H1 (cell line): ENCODE data around the gene LMNA. TPM values are rescaled to one million over a fixed set of nuclear protein-coding genes. Genes with fewer than 3 reads are reported as not detected.

Experiments
- CTCF ChIA-PET: fragments of 300-600 bp; sonication (Branson Sonifier 250); formaldehyde crosslinking; loops from one replicate; lab custom pipeline; 2021; ENCODE audit not compliant: partially characterized antibody; lab: Charles Lee
- POLR2A ChIA-PET: fragments of 300-600 bp; sonication (Branson Sonifier 250); formaldehyde crosslinking; loops from one replicate; lab custom pipeline; 2021; ENCODE audit warnings: inconsistent platforms; ENCODE audit not compliant: partially characterized antibody; lab: Charles Lee
- DNase-seq, 2 experiments: peaks; one replicate each; pipeline versions ENCODE4 v3.0.0 to v3.0.0-alpha.2; 2010 to 2022; ENCODE audit warnings: low spot score in 2 of 2, low read depth in 1 of 2, mixed read lengths in 1 of 2
- FAIRE-seq: peaks from 2 replicates; lab custom pipeline; 2011; peaks lifted over from hg19 to GRCh38; lab: Jason Lieb, UNC
- H2AFZ ChIP-seq: 2 replicates; pipeline ENCODE4 v1.8.1; 2012; ENCODE audit warnings: low read length, inconsistent platforms
- H2AK5ac ChIP-seq: 2 replicates; pipeline ENCODE4 v1.6.1; 2013; ENCODE audit warnings: low read depth, low read length
- H2BK120ac ChIP-seq: replicated peaks from 2 replicates; pipeline ENCODE3; 2013; ENCODE audit warnings: low read depth, low read length, inconsistent platforms
- H2BK12ac ChIP-seq: 2 replicates; pipeline ENCODE4 v1.6.1; 2013; ENCODE audit warnings: low read depth, low read length
- H2BK15ac ChIP-seq: 2 replicates; pipeline ENCODE4 v1.6.1; 2013; ENCODE audit warnings: low read length
- H2BK20ac ChIP-seq: 2 replicates; pipeline ENCODE4 v1.6.1; 2013; ENCODE audit warnings: low read length
- H2BK5ac ChIP-seq: 2 replicates; pipeline ENCODE4 v1.6.1; 2013; ENCODE audit warnings: low read depth, low read length
- H3K14ac ChIP-seq: 2 replicates; pipeline ENCODE4 v1.6.1; 2013; ENCODE audit warnings: inconsistent platforms; ENCODE audit not compliant: insufficient read length
- H3K18ac ChIP-seq: 2 replicates; pipeline ENCODE4 v1.6.1; 2013; ENCODE audit warnings: low read length; ENCODE audit errors: extremely low read depth
- H3K23ac ChIP-seq: 2 replicates; pipeline ENCODE4 v1.6.1; 2013; ENCODE audit warnings: inconsistent platforms; ENCODE audit not compliant: insufficient read length
- H3K23me2 ChIP-seq: 2 replicates; pipeline ENCODE4 v1.6.1; 2013; ENCODE audit warnings: low read depth, low read length
- H3K27ac ChIP-seq: 2 replicates; pipeline ENCODE4 v1.6.1; 2011; ENCODE audit warnings: low read depth, low read length, inconsistent platforms
- H3K27me3 ChIP-seq, 4 experiments: replicated peaks in 1 of 4; 1 replicate in 1 of 4; 2 replicates in 3 of 4; pipeline versions ENCODE4 v1.6.1 to v1.8.1; 2011 to 2013; ENCODE audit warnings: low read length in 3 of 4, mild to moderate bottlenecking in 3 of 4, inconsistent platforms in 2 of 4, mixed read lengths in 2 of 4, moderate library complexity in 1 of 4; ENCODE audit not compliant: control insufficient read depth in 3 of 4, insufficient read depth in 3 of 4; ENCODE audit errors: extremely low read depth in 1 of 4
- H3K36me3 ChIP-seq, 4 experiments: 2 replicates each; pipeline versions ENCODE4 v1.6.1 to v1.8.1; 2011 to 2013; ENCODE audit warnings: mild to moderate bottlenecking in 4 of 4, low read length in 3 of 4, moderate library complexity in 2 of 4, control low read depth in 1 of 4, inconsistent platforms in 1 of 4; ENCODE audit not compliant: insufficient read depth in 4 of 4, control insufficient read depth in 2 of 4
- H3K4ac ChIP-seq: replicated peaks from 2 replicates; pipeline ENCODE3; 2013; ENCODE audit warnings: low read length, low read depth, mixed read lengths, inconsistent platforms; ENCODE audit not compliant: insufficient read length
- H3K4me1 ChIP-seq, 4 experiments: replicated peaks in 1 of 4; 1 replicate in 1 of 4; 2 replicates in 3 of 4; pipeline versions ENCODE4 v1.6.1 to v1.8.1; 2011 to 2013; ENCODE audit warnings: low read length in 3 of 4, inconsistent platforms in 2 of 4, mixed read lengths in 1 of 4; ENCODE audit not compliant: insufficient read depth in 4 of 4, control insufficient read depth in 3 of 4
- H3K4me2 ChIP-seq, 2 experiments: 2 replicates each; pipeline versions ENCODE4 v1.6.1 to v1.8.1; 2011 to 2013; ENCODE audit warnings: low read depth in 2 of 2, low read length in 2 of 2, control low read depth in 1 of 2, inconsistent platforms in 1 of 2, mild to moderate bottlenecking in 1 of 2; ENCODE audit not compliant: insufficient read depth in 1 of 2
- H3K4me3 ChIP-seq, 4 experiments: fragments of 200-600, 300-600 bp in 1 of 4; sonication (generic), shearing (Covaris generic), sonication (Bioruptor Twin) in 1 of 4; 2 replicates each; pipeline versions ENCODE4 v1.5.1 to v1.8.1; 2011 to 2016; ENCODE audit warnings: low read length in 4 of 4, low read depth in 3 of 4, control low read depth in 2 of 4, inconsistent platforms in 2 of 4, mild to moderate bottlenecking in 2 of 4, mixed read lengths in 1 of 4, moderate library complexity in 1 of 4; ENCODE audit not compliant: insufficient read depth in 2 of 4; ENCODE audit errors: extremely low read depth in 1 of 4
- H3K56ac ChIP-seq: replicated peaks from 2 replicates; pipeline ENCODE3; 2013; ENCODE audit warnings: low read depth, mild to moderate bottlenecking, mixed read lengths, low read length, inconsistent platforms; ENCODE audit not compliant: insufficient read length
- H3K79me1 ChIP-seq: 2 replicates; pipeline ENCODE4 v1.6.1; 2013; ENCODE audit warnings: low read depth, low read length, control low read depth
- H3K79me2 ChIP-seq, 2 experiments: 2 replicates each; pipeline versions ENCODE4 v1.6.1 to v1.8.1; 2012 to 2013; ENCODE audit warnings: low read length in 2 of 2, mild to moderate bottlenecking in 2 of 2, inconsistent platforms in 1 of 2; ENCODE audit not compliant: insufficient read depth in 2 of 2, control insufficient read depth in 1 of 2
- H3K9ac ChIP-seq, 4 experiments: replicated peaks in 1 of 4; 1 replicate in 1 of 4; 2 replicates in 3 of 4; pipeline versions ENCODE4 v1.6.1 to v1.8.1; 2011 to 2013; ENCODE audit warnings: low read depth in 3 of 4, low read length in 3 of 4, control low read depth in 2 of 4, mild to moderate bottlenecking in 2 of 4, moderate library complexity in 2 of 4, inconsistent platforms in 1 of 4; ENCODE audit errors: extremely low read depth in 1 of 4
- H3K9me3 ChIP-seq, 2 experiments: 2 replicates each; pipeline versions ENCODE4 v1.6.1 to v1.8.1; 2012 to 2013; ENCODE audit warnings: mild to moderate bottlenecking in 2 of 2, moderate library complexity in 2 of 2, control low read depth in 1 of 2, inconsistent platforms in 1 of 2, low read depth in 1 of 2, low read length in 1 of 2, mixed read lengths in 1 of 2; ENCODE audit not compliant: insufficient read depth in 2 of 2
- H4K20me1 ChIP-seq, 2 experiments: replicated peaks in 1 of 2; 2 replicates each; pipeline versions ENCODE3 to v1.8.1; 2011 to 2013; ENCODE audit warnings: inconsistent platforms in 2 of 2, low read length in 2 of 2, mild to moderate bottlenecking in 1 of 2; ENCODE audit not compliant: insufficient read depth in 2 of 2, control insufficient read depth in 1 of 2
- H4K5ac ChIP-seq: 2 replicates; pipeline ENCODE4 v1.6.1; 2013; ENCODE audit warnings: low read length, low read depth, mixed read lengths, inconsistent platforms; ENCODE audit not compliant: insufficient read length
- H4K8ac ChIP-seq: 2 replicates; pipeline ENCODE4 v1.8.0; 2013; ENCODE audit warnings: mild to moderate bottlenecking, moderate library complexity, low read length, inconsistent platforms; ENCODE audit not compliant: insufficient read depth; ENCODE audit errors: extremely low read depth
- H4K91ac ChIP-seq: replicated peaks from 2 replicates; pipeline ENCODE3; 2013; ENCODE audit warnings: low read length, mixed read lengths, inconsistent platforms; ENCODE audit not compliant: insufficient read length
- CHD2 ChIP-seq: IDR thresholded peaks from 2 replicates; pipeline ENCODE4 v1.6.1; 2012; ENCODE audit warnings: low read length, improper control_type of control experiment
- CREB1 ChIP-seq: IDR thresholded peaks from 2 replicates; pipeline ENCODE4 v1.6.1; 2012; ENCODE audit warnings: inconsistent platforms
- CTBP2 ChIP-seq: IDR thresholded peaks from 2 replicates; pipeline ENCODE4 v1.7.0; 2011; ENCODE audit warnings: borderline replicate concordance, mild to moderate bottlenecking, moderate library complexity, mixed read lengths, low read length; ENCODE audit not compliant: insufficient read depth, insufficient read length
- RAD21 ChIP-seq, 2 experiments: IDR thresholded peaks in 1 of 2; conservative IDR thresholded peaks in 1 of 2; 2 replicates each; pipeline ENCODE4 v1.6.1; 2011; ENCODE audit warnings: low read depth in 2 of 2, low read length in 2 of 2, improper control_type of control experiment in 1 of 2, inconsistent platforms in 1 of 2, mild to moderate bottlenecking in 1 of 2, moderate library complexity in 1 of 2
- SP4 ChIP-seq: IDR thresholded peaks from 2 replicates; pipeline ENCODE4 v1.6.1; 2012; ENCODE audit warnings: low read length, inconsistent platforms
- YY1 ChIP-seq: IDR thresholded peaks from 2 replicates; pipeline ENCODE4 v1.6.1; 2011; ENCODE audit warnings: low read depth, mild to moderate bottlenecking, low read length
- WGBS, 2 experiments: shearing (Covaris generic) in 1 of 2; methylation state at CpG; one replicate each; pipeline versions ENCODE4 v1.1.6 to v1.1.7; 2013 to 2015; ENCODE audit warnings: low lambda C conversion rate in 2 of 2, mixed read lengths in 2 of 2, inconsistent platforms in 1 of 2, low coverage in 1 of 2, missing lambda C conversion rate in 1 of 2; ENCODE audit not compliant: insufficient replicate concordance in 2 of 2, insufficient coverage in 1 of 2, insufficient read length in 1 of 2; ENCODE audit errors: extremely low coverage in 1 of 2, missing lambda C conversion rate in 1 of 2; 5-methylcytosine and 5-hydroxymethylcytosine counted together
- polyA plus RNA-seq, 7 experiments: library from polyadenylated mRNA; depleted of rRNA in 3 of 7; stranded (reverse) in 5 of 7; unstranded in 2 of 7; fragments of >200 nt in 5 of 7; fragments of 200-250 nt in 2 of 7; gene quantifications; 1 replicate in 5 of 7; 2 replicates in 1 of 7; 4 replicates in 1 of 7; pipeline versions ENCODE4 v1.2.1 to v1.2.3, GENCODE V29; 2011 to 2013; ENCODE audit warnings: missing spikeins in 2 of 7, mixed read lengths in 2 of 7
- total RNA-seq: library from RNA; stranded (reverse); fragmentation: NEBNext Ultra II Directional; extraction: Animal tissue kit (Norgen Biotek cat#: 25700); gene quantifications from 2 replicates; pipeline ENCODE4 v1.2.1, GENCODE V29; 2021
- TF ChIP-seq, protein P1 (sequence below), 3 experiments: IDR thresholded peaks; 1 replicate in 2 of 3; 2 replicates in 1 of 3; pipeline versions ENCODE4 v1.5.1 to v1.6.1; 2011; ENCODE audit warnings: low read length in 3 of 3, mild to moderate bottlenecking in 3 of 3, inconsistent platforms in 2 of 3, low read depth in 1 of 3, moderate library complexity in 1 of 3; ENCODE audit not compliant: insufficient read depth in 1 of 3; ENCODE audit errors: control extremely low read depth in 1 of 3

LMNA gene
- total and polyA plus RNA-seq, 2 of the 8 experiments (the other 6 are each of a cell fraction or from before 2014, with no cell fraction given): 25.8 to 46.8 TPM

- peaks cover 2 to 11% (median 7%) of the 10 kb centered on the region in 4 experiments for H3K4me1 ChIP-seq
- no peak overlapping the region for H3K4me3 ChIP-seq
- no peak for DNase-seq
- H3K56ac ChIP-seq: no peak overlapping the region
- H2BK12ac ChIP-seq: no peak overlapping the region
- peak overlapping the region; percentile 25; the same call in 1 of the 2 replicates for H3K27ac ChIP-seq
- no peak overlapping the region; the same call in 1 of the 2 replicates for H4K8ac ChIP-seq
- no peak overlapping the region for H3K4ac ChIP-seq
- POLR2A ChIA-PET: interaction anchor here (0.6 to 6.0 kb wide), 8 partner anchors 10 to 230 kb away, joined by 3 to 27 read pairs (median 3); partner anchors contain the start of genes PAQR6 and PMF1
- no peak overlapping the region for H2BK20ac ChIP-seq
- no peak overlapping the region; the same call in 1 of the 2 replicates for H2BK15ac ChIP-seq
- no peak overlapping the region for H3K18ac ChIP-seq
- H3K27me3 ChIP-seq: peaks cover 0 to 2% (median 0%) of the 10 kb centered on the region in 4 experiments; a peak in 1 of 7 replicates
- H3K79me1 ChIP-seq: no peaks in the 10 kb centered on the region
- no peak overlapping the region for H2BK120ac ChIP-seq
- H2AK5ac ChIP-seq: no peak overlapping the region
- no peak overlapping the region for H2BK5ac ChIP-seq
- H4K5ac ChIP-seq: no peak overlapping the region
- peak overlapping the region; percentile 27 for H4K91ac ChIP-seq
- no peak for FAIRE-seq
- 85% methylated on average over 9 of the region's 9 CpGs; no CpG with 5 or more reads in 1 of the 2 experiments for WGBS, 2 experiments
- H3K36me3 ChIP-seq: peaks cover 0 to 31% (median 0%) of the 10 kb centered on the region in 4 experiments; a peak in 2 of 8 replicates
- H3K79me2 ChIP-seq: no peaks in the 10 kb centered on the region
- CTCF ChIA-PET: interaction anchor here (0.6 to 8.8 kb wide), 19 partner anchors 11 to 79 kb away, joined by 3 to 65 read pairs (median 6); partner anchors contain the start of genes SEMA4A and SLC25A44
- no peak overlapping the region for H3K4me2 ChIP-seq
- H2AFZ ChIP-seq: no peak overlapping the region
- no peak overlapping the region for H3K14ac ChIP-seq
- no peak overlapping the region for H3K9ac ChIP-seq
- no peaks in the 10 kb centered on the region for H3K9me3 ChIP-seq
- no peaks in the 10 kb centered on the region for H3K23me2 ChIP-seq
- no peaks in the 10 kb centered on the region for H4K20me1 ChIP-seq
- no peak overlapping the region for H3K23ac ChIP-seq
- TF ChIP-seq RAD21 (IDR thresholded peaks at IDR 0.05 in 1 of 2, conservative IDR thresholded peaks at IDR 0.05 in 1 of 2; ENCODE audit: low read depth in 2 of 2, low read length in 2 of 2) (peak in 1 of 2 experiments; percentile 13; a peak in 2 of 4 replicates), YY1 (peak; percentile 57; the same call in 1 of the 2 replicates), CTBP2 (no peak), CHD2 (no peak), CREB1 (no peak), SP4 (no peak)
- TF ChIP-seq, protein P1, sequence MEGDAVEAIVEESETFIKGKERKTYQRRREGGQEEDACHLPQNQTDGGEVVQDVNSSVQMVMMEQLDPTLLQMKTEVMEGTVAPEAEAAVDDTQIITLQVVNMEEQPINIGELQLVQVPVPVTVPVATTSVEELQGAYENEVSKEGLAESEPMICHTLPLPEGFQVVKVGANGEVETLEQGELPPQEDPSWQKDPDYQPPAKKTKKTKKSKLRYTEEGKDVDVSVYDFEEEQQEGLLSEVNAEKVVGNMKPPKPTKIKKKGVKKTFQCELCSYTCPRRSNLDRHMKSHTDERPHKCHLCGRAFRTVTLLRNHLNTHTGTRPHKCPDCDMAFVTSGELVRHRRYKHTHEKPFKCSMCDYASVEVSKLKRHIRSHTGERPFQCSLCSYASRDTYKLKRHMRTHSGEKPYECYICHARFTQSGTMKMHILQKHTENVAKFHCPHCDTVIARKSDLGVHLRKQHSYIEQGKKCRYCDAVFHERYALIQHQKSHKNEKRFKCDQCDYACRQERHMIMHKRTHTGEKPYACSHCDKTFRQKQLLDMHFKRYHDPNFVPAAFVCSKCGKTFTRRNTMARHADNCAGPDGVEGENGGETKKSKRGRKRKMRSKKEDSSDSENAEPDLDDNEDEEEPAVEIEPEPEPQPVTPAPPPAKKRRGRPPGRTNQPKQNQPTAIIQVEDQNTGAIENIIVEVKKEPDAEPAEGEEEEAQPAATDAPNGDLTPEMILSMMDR (IDR thresholded peaks at IDR 0.05; ENCODE audit: control extremely low read depth in 1 of 3, insufficient read depth in 1 of 3, low read depth in 1 of 3, low read length in 3 of 3): peak; percentile 16 to 65 (median 59); a peak in 3 of 4 replicates
Measured at GRCh38 chr1:156172696-156173470, 58.4 kb downstream of the LMNA start.
